Activated CD8-positive, alpha-beta memory T cell treated with anti-CD3 and anti-CD28 coated beads, Interleukin-2, amount 10 ng/mL, durations not matched to agents 7 days and 5 days (primary cell): ENCODE measurements around the gene MAP2K1. TPM values are rescaled to one million over a fixed set of nuclear protein-coding genes. Genes with fewer than 3 reads are reported as not detected.

Source experiments
- ATAC-seq: fragments of 150-1000 bp; cut with Tn5 transposase; one replicate; pipeline ENCODE4 v1.10.0; 2021; ENCODE audit warnings: moderate library complexity
- CTCF ChIA-PET: fragments of 350-600 bp; sonication (Branson Sonifier 250); formaldehyde crosslinking; loops from one replicate; lab custom pipeline; 2021; ENCODE audit warnings: antibody characterized with exemption; lab: Charles Lee
- DNase-seq: peaks from one replicate; pipeline ENCODE4 v3.0.0-alpha.2; 2020
- H3K27ac Mint-ChIP-seq: one replicate; pipeline ENCODE4 v1.8.0; 2021; ENCODE audit warnings: mild to moderate bottlenecking, mixed read lengths
- H3K27me3 Mint-ChIP-seq: one replicate; pipeline ENCODE4 v1.8.0; 2021; ENCODE audit warnings: mixed read lengths
- H3K36me3 Mint-ChIP-seq: one replicate; pipeline ENCODE4 v1.8.0; 2021; ENCODE audit warnings: mild to moderate bottlenecking, mixed read lengths
- H3K4me1 Mint-ChIP-seq: one replicate; pipeline ENCODE4 v1.8.0; 2021; ENCODE audit warnings: mixed read lengths
- H3K4me3 Mint-ChIP-seq: one replicate; pipeline ENCODE4 v1.8.0; 2021; ENCODE audit warnings: mild to moderate bottlenecking, moderate library complexity, mixed read lengths
- H3K9me3 Mint-ChIP-seq: one replicate; pipeline ENCODE4 v1.8.0; 2022; ENCODE audit warnings: low read depth, mixed read lengths
- microRNA-seq: library from miRNA; unstranded; fragments of <30 nt; microRNA quantifications from one replicate; pipeline ENCODE4 v1.2.0, GENCODE V29; 2022
- total RNA-seq, 2 experiments: library from RNA; stranded (reverse); gene quantifications; one replicate each; pipeline ENCODE4 v1.2.3, GENCODE V29; 2021

MAP2K1 gene
- total RNA-seq, 2 experiments from 2014 or later, result 83.3 to 83.5 TPM

GRCh38 chr15:66508293-66508883 is 121.7 kb downstream of the MAP2K1 start:
- Mint-ChIP-seq H3K36me3 (peaks cover 21% of the 10 kb centered on the region), H3K4me3 (no peak overlapping the region), H3K4me1 (peaks cover 24% of the 10 kb centered on the region), H3K27me3 (no peaks in the 10 kb centered on the region), H3K9me3 (no peaks in the 10 kb centered on the region), H3K27ac (peak overlapping the region; percentile 30)
- DNase-seq, result no peak
- ATAC-seq, result no peak
- CTCF ChIA-PET, result interaction anchor here (2.8 kb wide), 1 partner anchor 10 kb away, joined by 24 read pairs; the partner anchor contains the start of gene SNAPC5

DNA sequence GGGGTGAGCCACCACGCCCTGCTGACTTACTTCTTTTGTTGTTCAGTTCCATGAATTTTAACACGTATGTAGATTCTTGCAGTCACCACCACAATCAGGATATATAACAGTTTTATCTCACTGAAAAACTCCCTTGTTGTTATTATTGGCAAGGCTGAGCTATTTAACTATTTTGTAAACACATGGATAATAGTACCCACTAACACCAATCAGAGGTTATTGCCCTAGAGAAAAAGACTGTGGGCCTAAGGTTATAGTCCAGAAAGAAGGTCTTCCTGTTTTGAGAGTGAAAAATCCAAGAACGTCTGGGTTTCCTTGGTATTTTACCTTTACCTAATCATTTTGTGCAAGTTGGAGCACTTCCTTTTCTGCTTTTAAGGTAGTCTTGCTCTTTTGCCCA is 127.9 kb downstream of the MAP2K1 start:
- no peaks in the 10 kb centered on the region for H3K4me1 Mint-ChIP-seq
- H3K27ac Mint-ChIP-seq, result no peak overlapping the region
- no peaks in the 10 kb centered on the region for H3K27me3 Mint-ChIP-seq
- CTCF ChIA-PET, result no interaction called here
- no peak for DNase-seq
- no peaks in the 10 kb centered on the region for H3K9me3 Mint-ChIP-seq
- ATAC-seq, result no peak
- H3K4me3 Mint-ChIP-seq, result no peak overlapping the region
- peaks cover 34% of the 10 kb centered on the region for H3K36me3 Mint-ChIP-seq

GRCh38 chr15:66515901-66516322 is 129.2 kb downstream of the MAP2K1 start:
- CTCF ChIA-PET, result no interaction called here

DNA sequence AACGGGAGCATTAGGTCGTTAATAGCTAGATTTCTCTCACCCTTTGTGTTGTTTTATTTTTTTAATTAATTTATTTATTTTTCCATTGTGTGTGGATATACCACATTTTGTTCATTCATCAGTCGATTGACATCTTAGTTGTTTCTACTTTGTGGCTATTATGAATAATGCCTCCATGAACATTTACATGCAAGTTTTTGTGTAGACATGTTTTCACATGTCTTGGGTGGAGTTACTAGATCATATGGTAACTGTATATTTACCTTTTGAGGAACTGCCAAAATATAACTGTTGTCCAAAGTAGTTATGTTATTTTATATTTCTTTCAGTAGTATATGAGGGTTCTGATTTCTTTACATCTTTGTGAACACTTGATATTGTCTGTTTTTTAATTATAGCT is 137.2 kb downstream of the MAP2K1 start:
- peaks cover 33% of the 10 kb centered on the region for H3K36me3 Mint-ChIP-seq
- DNase-seq (no peak), ATAC-seq (no peak)
- no peak overlapping the region for H3K27ac Mint-ChIP-seq
- H3K4me3 Mint-ChIP-seq, result no peak overlapping the region
- peaks cover 12% of the 10 kb centered on the region for H3K4me1 Mint-ChIP-seq
- CTCF ChIA-PET, result interaction anchor here (0.7 kb wide), 1 partner anchor 18 kb away, joined by 3 read pairs; no protein-coding TSS in a partner anchor
- H3K9me3 Mint-ChIP-seq, result no peaks in the 10 kb centered on the region
- no peaks in the 10 kb centered on the region for H3K27me3 Mint-ChIP-seq

More at GRCh38 chr15:66515901-66516322, 129.2 kb downstream of the MAP2K1 start:
- no peak overlapping the region for H3K4me3 Mint-ChIP-seq
- peak overlapping the region; percentile 16 for H3K27ac Mint-ChIP-seq
- H3K27me3 Mint-ChIP-seq, result no peaks in the 10 kb centered on the region
- H3K36me3 Mint-ChIP-seq, result peaks cover 32% of the 10 kb centered on the region
- ATAC-seq, result no peak
- no peak for DNase-seq
- no peaks in the 10 kb centered on the region for H3K9me3 Mint-ChIP-seq
- no peaks in the 10 kb centered on the region for H3K4me1 Mint-ChIP-seq

GRCh38 chr15:66524838-66525237 is 138.1 kb downstream of the MAP2K1 start:
- no peak for DNase-seq
- Mint-ChIP-seq H3K27ac (no peak overlapping the region), H3K36me3 (peaks cover 38% of the 10 kb centered on the region), H3K4me3 (no peak overlapping the region), H3K4me1 (peaks cover 12% of the 10 kb centered on the region), H3K9me3 (no peaks in the 10 kb centered on the region), H3K27me3 (no peaks in the 10 kb centered on the region)
- ATAC-seq, result no peak
- CTCF ChIA-PET, result no interaction called here

DNA sequence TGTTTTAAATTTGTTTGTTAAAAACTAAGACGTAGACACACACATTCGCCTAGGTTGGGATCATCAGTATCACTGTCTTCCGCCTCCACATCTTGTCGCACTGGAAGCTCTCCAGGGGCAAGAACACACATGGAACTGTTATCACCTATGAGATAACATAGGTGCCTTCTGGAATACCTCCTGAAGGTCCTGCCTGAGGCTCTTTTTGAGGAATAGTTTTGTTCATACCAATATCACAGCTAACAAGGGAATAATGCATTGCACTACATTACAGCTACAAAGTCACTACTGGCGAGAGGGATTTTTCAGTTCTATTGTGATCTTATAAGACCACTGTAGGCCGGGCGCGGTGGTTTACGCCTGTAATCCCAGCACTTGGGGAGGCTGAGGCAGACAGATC is 148.3 kb downstream of the MAP2K1 start:
- peaks cover 34% of the 10 kb centered on the region for H3K36me3 Mint-ChIP-seq
- no peak for DNase-seq
- CTCF ChIA-PET, result no interaction called here

More for the DNA sequence above, 148.3 kb downstream of the MAP2K1 start:
- ATAC-seq, result no peak
- Mint-ChIP-seq H3K4me3 (no peak overlapping the region), H3K27ac (no peak overlapping the region), H3K4me1 (no peaks in the 10 kb centered on the region), H3K27me3 (no peaks in the 10 kb centered on the region), H3K9me3 (no peaks in the 10 kb centered on the region)

Small RNAs within 50 kb of the gene (microRNA-seq; reads per million reads assigned to microRNA genes)
- gene MIR4512, result 3.0 reads per million

Other genes starting within 250 kb of the MAP2K1 start
- gene MEGF11, start 133.2 kb upstream of the MAP2K1 start, total RNA-seq, result not detected
- 10 to 100 TPM; 20.7 to 22.9 TPM for gene DIS3L, start 93.3 kb upstream of the MAP2K1 start, total RNA-seq
- gene TIPIN, start 30.2 kb upstream of the MAP2K1 start, total RNA-seq, result 10 to 100 TPM; 34.3 to 40.2 TPM
- gene SNAPC5, start 110.8 kb downstream of the MAP2K1 start, total RNA-seq, result 10 to 100 TPM; 29.3 to 30.0 TPM
- 1,000 to 10,000 TPM; 2,060 to 2,722 TPM for gene RPL4, start 117.9 kb downstream of the MAP2K1 start, total RNA-seq
- 10 to 100 TPM; 35.6 to 44.6 TPM for gene ZWILCH, start 118.4 kb downstream of the MAP2K1 start, total RNA-seq
- not detected for gene LCTL, start 179.1 kb downstream of the MAP2K1 start, total RNA-seq